ENCODE data around the gene UBTD2. TPM values are rescaled to one million over a fixed set of nuclear protein-coding genes. Genes with fewer than 3 reads are reported as not detected.

The UBTD2 gene
- total RNA-seq, 1 experiment from 2014 or later, result 42.6 TPM

DNA sequence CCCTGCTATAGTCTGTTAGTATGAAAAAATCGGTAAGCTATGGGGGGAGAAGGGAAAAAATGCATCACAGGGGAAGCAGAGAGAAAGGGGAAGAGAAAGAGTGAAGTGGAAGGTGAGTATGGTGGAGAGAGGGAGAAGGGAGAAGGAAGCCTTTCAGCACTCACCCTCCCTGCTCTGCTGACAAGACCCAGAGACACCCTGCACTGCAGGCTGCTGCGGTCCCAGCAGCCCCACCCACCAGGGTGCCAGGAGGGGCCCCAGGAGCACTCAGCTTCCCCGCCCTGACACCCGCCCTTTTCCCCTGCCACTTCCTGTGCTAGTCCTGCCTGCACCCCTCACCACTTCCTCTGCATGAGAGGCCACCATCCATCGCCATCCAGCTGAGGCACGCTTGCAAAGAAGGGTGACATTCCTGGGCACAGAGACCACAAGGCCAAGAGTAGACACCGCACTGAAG, 108.3 kb downstream of the UBTD2 start:
- Histone ChIP-seq H3K23ac (ENCODE audit: insufficient read length, low read depth, low read length) (no peak overlapping the region), H3K79me1 (ENCODE audit: insufficient read depth, low read depth, low read length, poor library complexity, severe bottlenecking) (no peaks in the 10 kb centered on the region), H3K23me2 (ENCODE audit: insufficient read length, low read depth, low read length, poor library complexity, severe bottlenecking) (no peaks in the 10 kb centered on the region), H3K9me3 (ENCODE audit: control insufficient read depth, low read depth, low read length) (no peaks in the 10 kb centered on the region), H2AFZ (ENCODE audit: low read length) (no peak overlapping the region), H2BK15ac (ENCODE audit: low read depth, low read length) (no peak overlapping the region), H4K5ac (ENCODE audit: insufficient read length, low read depth, low read length) (no peak overlapping the region), H4K20me1 (ENCODE audit: control insufficient read depth, insufficient read depth, insufficient read length) (peaks cover 2% of the 10 kb centered on the region), H3K4me1 (ENCODE audit: insufficient read depth, low read length) (peaks cover 10% of the 10 kb centered on the region; the same call in 1 of the 2 replicates), H4K91ac (ENCODE audit: insufficient read length, low read depth, low read length) (no peak overlapping the region), H3K14ac (ENCODE audit: insufficient read depth, low read length) (no peak overlapping the region), H3K4me2 (ENCODE audit: insufficient read depth, insufficient read length, low read length) (no peak overlapping the region), H3K18ac (ENCODE audit: insufficient read length, low read depth, low read length) (no peak overlapping the region), H3K79me2 (ENCODE audit: insufficient read depth, low read length) (no peaks in the 10 kb centered on the region; the same call in 1 of the 2 replicates), H3K56ac (ENCODE audit: insufficient read length, low read depth, low read length) (no peak overlapping the region), H3K9ac (ENCODE audit: extremely low read depth, insufficient read length, low read length) (no peak overlapping the region), H4K8ac (replicated peaks; ENCODE audit: insufficient read length, low read depth, low read length) (no peak overlapping the region), H2AK5ac (ENCODE audit: insufficient read length, low read length) (no peak overlapping the region), H2BK20ac (ENCODE audit: low read depth, low read length, poor library complexity, severe bottlenecking) (no peak overlapping the region), H3K27me3 (ENCODE audit: insufficient read depth, low read length) (no peaks in the 10 kb centered on the region), H3K27ac (ENCODE audit: insufficient read length, low read depth, low read length) (no peak overlapping the region), H2BK12ac (ENCODE audit: insufficient read length, low read depth, low read length) (no peak overlapping the region), H3K4ac (ENCODE audit: low read depth, low read length) (no peak overlapping the region), H3T11ph (ENCODE audit: low read length) (no peak overlapping the region), H2BK5ac (ENCODE audit: insufficient read length, low read length) (no peak overlapping the region), H2BK120ac (ENCODE audit: low read depth, low read length, poor library complexity, severe bottlenecking) (no peak overlapping the region)
- DNase-seq, result no peak
- H3K4me1 Mint-ChIP-seq, result peaks cover 50 to 53% of the 10 kb centered on the region in 2 experiments
- TF ChIP-seq, protein P1, sequence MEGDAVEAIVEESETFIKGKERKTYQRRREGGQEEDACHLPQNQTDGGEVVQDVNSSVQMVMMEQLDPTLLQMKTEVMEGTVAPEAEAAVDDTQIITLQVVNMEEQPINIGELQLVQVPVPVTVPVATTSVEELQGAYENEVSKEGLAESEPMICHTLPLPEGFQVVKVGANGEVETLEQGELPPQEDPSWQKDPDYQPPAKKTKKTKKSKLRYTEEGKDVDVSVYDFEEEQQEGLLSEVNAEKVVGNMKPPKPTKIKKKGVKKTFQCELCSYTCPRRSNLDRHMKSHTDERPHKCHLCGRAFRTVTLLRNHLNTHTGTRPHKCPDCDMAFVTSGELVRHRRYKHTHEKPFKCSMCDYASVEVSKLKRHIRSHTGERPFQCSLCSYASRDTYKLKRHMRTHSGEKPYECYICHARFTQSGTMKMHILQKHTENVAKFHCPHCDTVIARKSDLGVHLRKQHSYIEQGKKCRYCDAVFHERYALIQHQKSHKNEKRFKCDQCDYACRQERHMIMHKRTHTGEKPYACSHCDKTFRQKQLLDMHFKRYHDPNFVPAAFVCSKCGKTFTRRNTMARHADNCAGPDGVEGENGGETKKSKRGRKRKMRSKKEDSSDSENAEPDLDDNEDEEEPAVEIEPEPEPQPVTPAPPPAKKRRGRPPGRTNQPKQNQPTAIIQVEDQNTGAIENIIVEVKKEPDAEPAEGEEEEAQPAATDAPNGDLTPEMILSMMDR (conservative IDR thresholded peaks at IDR 0.05), result no peak
- H3K9me3 Mint-ChIP-seq, result no peaks in the 10 kb centered on the region
- H3K36me3 Mint-ChIP-seq (ENCODE audit: insufficient read depth in 1 of 3, low read depth in 3 of 3), result no peaks in the 10 kb centered on the region; a peak in 3 of 7 replicates
- H3K4me3 Mint-ChIP-seq, result no peak overlapping the region
- no CpG with 5 or more reads among the region's 7 CpGs for WGBS (ENCODE audit: extremely low coverage, insufficient read length, low lambda C conversion rate)
- no peaks in the 10 kb centered on the region; the same call in 1 of the 2 replicates for H3K27me3 Mint-ChIP-seq (ENCODE audit: low read depth)
- no peak overlapping the region for H3K27ac Mint-ChIP-seq
